Naive B cell (primary cell): ENCODE data around the gene RFTN1. TPM values are rescaled to one million over a fixed set of nuclear protein-coding genes. Genes with fewer than 3 reads are reported as not detected.

ENCODE experiments used
- ATAC-seq, 2 donors: fragments of 150-1000 bp; cut with Tn5 transposase; 2 replicates each; pipeline ENCODE4 v1.10.0; 2021; ENCODE audit warnings: low read depth in 2 of 2, mild to moderate bottlenecking in 2 of 2, moderate library complexity in 2 of 2
- DNase-seq: peaks from one replicate; pipeline ENCODE4 v3.0.0; 2022
- H3K27ac Mint-ChIP-seq, 6 donors: one replicate each; pipeline ENCODE4 v1.8.0; 2020 to 2022; ENCODE audit warnings: mild to moderate bottlenecking in 6 of 6, mixed read lengths in 6 of 6, moderate library complexity in 5 of 6, inconsistent platforms in 2 of 6
- H3K27me3 Mint-ChIP-seq, 3 donors: one replicate each; pipeline ENCODE4 v1.8.0; 2021 to 2022; ENCODE audit warnings: mixed read lengths in 3 of 3, mild to moderate bottlenecking in 1 of 3
- H3K36me3 Mint-ChIP-seq, 2 donors: one replicate each; pipeline ENCODE4 v1.8.0; 2020 to 2022; ENCODE audit warnings: mixed read lengths in 2 of 2, inconsistent platforms in 1 of 2, mild to moderate bottlenecking in 1 of 2
- H3K4me1 Mint-ChIP-seq, 3 donors: one replicate each; pipeline ENCODE4 v1.8.0; 2020 to 2022; ENCODE audit warnings: mixed read lengths in 3 of 3, inconsistent platforms in 1 of 3, mild to moderate bottlenecking in 1 of 3, moderate library complexity in 1 of 3
- H3K4me3 Mint-ChIP-seq, 8 donors: one replicate each; pipeline ENCODE4 v1.8.0; 2020 to 2022; ENCODE audit warnings: mild to moderate bottlenecking in 8 of 8, mixed read lengths in 8 of 8, moderate library complexity in 8 of 8, inconsistent platforms in 2 of 8
- H3K9me3 Mint-ChIP-seq, 7 donors: one replicate each; pipeline ENCODE4 v1.8.0; 2020 to 2022; ENCODE audit warnings: mixed read lengths in 7 of 7, mild to moderate bottlenecking in 5 of 7, inconsistent platforms in 2 of 7, moderate library complexity in 1 of 7
- polyA plus RNA-seq, 6 donors: library from polyadenylated mRNA; unstranded; fragments of 300-500 nt; fragmentation: Illumina TruSeq; gene quantifications; one replicate each; pipeline ENCODE4 v1.2.3, GENCODE V29; 2021; ENCODE audit warnings: low read depth in 6 of 6

RFTN1 gene
- polyA plus RNA-seq, 6 donors from 2014 or later, result 63.0 to 147 (median 106) TPM

DNA sequence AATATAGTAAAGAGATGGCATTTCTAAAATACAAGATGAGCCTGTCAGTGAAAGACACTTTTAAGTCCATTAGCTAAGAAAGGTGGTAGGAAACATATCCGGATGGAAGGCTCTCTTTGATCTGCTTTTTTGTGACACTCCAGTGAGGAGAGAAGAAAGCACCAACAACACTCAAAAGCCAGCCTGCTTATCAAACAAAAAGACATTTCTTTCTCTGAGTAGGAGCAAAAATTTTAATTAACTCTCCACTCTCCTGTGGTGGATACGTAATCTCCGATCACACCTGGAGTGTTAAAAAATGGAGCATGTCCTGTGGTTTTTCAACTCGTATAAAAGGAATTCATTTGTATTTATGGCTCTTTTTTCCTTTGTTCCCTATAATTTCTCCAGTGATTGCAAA is 183.1 kb downstream of the RFTN1 start:
- no peak for ATAC-seq
- H3K27ac Mint-ChIP-seq, result peak overlapping the region in 2 of 6 donors; percentile 19 to 49

DNA sequence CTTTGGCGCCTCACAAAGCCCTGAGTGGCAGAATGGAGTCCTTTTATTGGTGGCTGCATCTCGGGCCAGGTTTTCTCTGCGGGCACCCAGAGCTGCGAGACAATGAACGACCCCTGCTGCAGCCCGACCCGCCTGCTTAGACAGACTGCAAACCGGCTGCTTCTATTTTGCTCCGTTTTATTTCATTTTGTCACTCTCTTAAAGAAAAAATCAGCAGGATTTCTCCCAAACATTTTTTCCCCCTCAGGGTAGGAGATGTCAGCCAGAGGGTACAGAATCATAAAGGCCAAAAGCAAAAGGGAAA is 183.7 kb downstream of the RFTN1 start:
- peak overlapping the region in 1 of 6 donors; percentile 27 for H3K27ac Mint-ChIP-seq
- H3K9me3 Mint-ChIP-seq, result peaks cover 2 to 18% (median 13%) of the 10 kb centered on the region in 7 donors
- H3K27me3 Mint-ChIP-seq, result no peaks in the 10 kb centered on the region
- no peak for DNase-seq
- H3K4me3 Mint-ChIP-seq, result no peak overlapping the region
- peaks cover 25 to 31% of the 10 kb centered on the region in 2 donors for H3K36me3 Mint-ChIP-seq
- no peak for ATAC-seq
- H3K4me1 Mint-ChIP-seq, result peaks cover 0 to 6% (median 4%) of the 10 kb centered on the region in 3 donors

More for the DNA sequence above, 183.1 kb downstream of the RFTN1 start:
- H3K27me3 Mint-ChIP-seq, result no peaks in the 10 kb centered on the region
- H3K4me3 Mint-ChIP-seq, result no peak overlapping the region
- no peak for DNase-seq
- peaks cover 31 to 37% of the 10 kb centered on the region in 2 donors for H3K36me3 Mint-ChIP-seq
- peaks cover 2 to 18% (median 13%) of the 10 kb centered on the region in 7 donors for H3K9me3 Mint-ChIP-seq
- H3K4me1 Mint-ChIP-seq, result peaks cover 0 to 4% (median 4%) of the 10 kb centered on the region in 3 donors

DNA sequence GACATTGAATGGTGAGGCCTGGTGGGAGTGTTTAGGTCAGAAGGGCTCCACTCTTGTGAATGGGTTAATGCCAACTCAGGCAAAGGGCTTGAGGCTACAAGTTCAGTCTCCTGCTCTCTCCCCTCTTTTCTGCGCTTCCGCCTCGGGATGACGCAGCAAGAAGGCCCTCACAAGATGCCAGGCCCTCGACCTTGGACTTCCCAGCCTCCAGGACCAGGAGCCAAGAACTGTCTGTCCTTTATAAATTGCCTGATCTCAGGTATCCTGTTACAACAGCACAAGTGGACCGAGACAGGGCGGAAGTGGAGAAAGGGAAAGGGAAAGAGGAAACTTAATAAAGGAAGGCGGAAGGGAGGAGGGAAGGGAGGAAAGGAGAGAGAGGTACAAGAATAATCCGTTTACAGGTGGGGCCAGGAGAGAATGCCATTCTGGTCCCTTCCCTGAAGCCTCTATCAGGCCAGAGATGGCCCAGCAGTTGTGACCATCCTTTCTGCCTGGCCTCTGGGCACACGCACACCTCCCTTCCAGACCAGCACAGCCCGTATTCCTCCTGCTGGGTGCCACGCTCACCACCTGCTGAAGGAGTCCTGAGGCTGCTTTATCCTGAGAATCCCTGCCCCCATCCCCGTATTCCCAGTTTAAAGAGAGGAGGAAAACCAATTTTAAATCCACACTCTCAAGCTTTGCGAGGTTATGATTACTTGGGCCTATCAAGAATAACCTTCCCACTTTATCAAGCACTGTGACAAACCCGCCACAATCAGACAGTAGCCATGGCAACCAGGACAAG is 184.3 kb downstream of the RFTN1 start:
- H3K27me3 Mint-ChIP-seq, result no peaks in the 10 kb centered on the region
- H3K27ac Mint-ChIP-seq, result peak overlapping the region in 2 of 6 donors; percentile 27 to 62
- H3K4me1 Mint-ChIP-seq, result peaks cover 0 to 3% (median 0%) of the 10 kb centered on the region in 3 donors
- H3K9me3 Mint-ChIP-seq, result peaks cover 2 to 18% (median 13%) of the 10 kb centered on the region in 7 donors
- H3K4me3 Mint-ChIP-seq, result no peak overlapping the region
- DNase-seq (no peak), ATAC-seq (no peak)
- H3K36me3 Mint-ChIP-seq, result peaks cover 20 to 28% of the 10 kb centered on the region in 2 donors

- Mint-ChIP-seq H3K4me3 (no peak overlapping the region), H3K36me3 (peaks cover 20 to 28% of the 10 kb centered on the region in 2 donors), H3K4me1 (peaks cover 0 to 3% (median 0%) of the 10 kb centered on the region in 3 donors)
Measured at GRCh38 chr3:16328124-16328523, 185.4 kb downstream of the RFTN1 start.

DNA sequence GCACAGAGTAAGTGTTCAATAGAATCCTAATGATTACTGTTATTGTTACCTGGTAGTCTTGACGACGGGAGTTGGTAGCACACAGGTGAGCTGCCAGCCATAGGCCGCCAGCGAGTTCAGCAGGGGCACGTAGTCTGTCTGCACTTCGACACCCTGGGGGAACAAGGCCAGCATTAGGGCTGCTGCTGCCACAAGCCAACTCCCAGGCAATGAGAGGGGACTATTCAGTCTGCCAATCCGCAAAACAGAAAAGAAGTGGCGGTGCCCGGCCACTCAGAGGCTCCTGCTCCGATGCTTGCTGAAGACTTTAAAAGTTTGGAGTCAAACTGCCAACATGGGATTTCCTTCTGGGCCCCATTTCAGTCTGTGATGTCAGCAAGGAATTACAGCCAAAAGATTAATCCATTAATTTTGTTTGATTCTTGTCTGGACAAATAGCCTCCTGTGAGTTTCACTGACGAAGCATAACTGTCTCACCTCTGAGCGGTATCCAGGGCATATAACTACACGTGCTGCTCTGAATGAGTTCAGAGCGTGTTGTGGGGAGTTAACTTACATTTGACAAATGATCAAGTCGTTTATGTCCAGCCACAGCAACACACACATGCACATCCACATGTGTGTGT is 186.7 kb downstream of the RFTN1 start:
- Mint-ChIP-seq H3K27ac (peak overlapping the region in 2 of 6 donors; percentile 7 to 32), H3K9me3 (peaks cover 2 to 7% (median 5%) of the 10 kb centered on the region in 7 donors), H3K4me3 (no peak overlapping the region), H3K36me3 (peaks cover 9 to 15% of the 10 kb centered on the region in 2 donors), H3K4me1 (peaks cover 0 to 3% (median 0%) of the 10 kb centered on the region in 3 donors), H3K27me3 (no peaks in the 10 kb centered on the region)
- DNase-seq, result no peak
- ATAC-seq, result no peak

More at GRCh38 chr3:16328124-16328523, 185.4 kb downstream of the RFTN1 start:
- peak overlapping the region in 5 of 6 donors; percentile 29 to 91 (median 59) for H3K27ac Mint-ChIP-seq
- DNase-seq, result no peak
- ATAC-seq, result no peak
- H3K9me3 Mint-ChIP-seq, result peaks cover 2 to 18% (median 13%) of the 10 kb centered on the region in 7 donors
- no peaks in the 10 kb centered on the region for H3K27me3 Mint-ChIP-seq

- H3K36me3 Mint-ChIP-seq, result peaks cover 11 to 13% of the 10 kb centered on the region in 2 donors
- H3K4me1 Mint-ChIP-seq, result peaks cover 3 to 4% (median 3%) of the 10 kb centered on the region in 3 donors
- H3K27ac Mint-ChIP-seq, result no peak overlapping the region
- no peak for DNase-seq
- no peak overlapping the region for H3K4me3 Mint-ChIP-seq
- ATAC-seq, result no peak
- H3K9me3 Mint-ChIP-seq, result no peaks in the 10 kb centered on the region
- no peaks in the 10 kb centered on the region for H3K27me3 Mint-ChIP-seq
Measured at GRCh38 chr3:16325850-16326249, 187.6 kb downstream of the RFTN1 start.

DNA sequence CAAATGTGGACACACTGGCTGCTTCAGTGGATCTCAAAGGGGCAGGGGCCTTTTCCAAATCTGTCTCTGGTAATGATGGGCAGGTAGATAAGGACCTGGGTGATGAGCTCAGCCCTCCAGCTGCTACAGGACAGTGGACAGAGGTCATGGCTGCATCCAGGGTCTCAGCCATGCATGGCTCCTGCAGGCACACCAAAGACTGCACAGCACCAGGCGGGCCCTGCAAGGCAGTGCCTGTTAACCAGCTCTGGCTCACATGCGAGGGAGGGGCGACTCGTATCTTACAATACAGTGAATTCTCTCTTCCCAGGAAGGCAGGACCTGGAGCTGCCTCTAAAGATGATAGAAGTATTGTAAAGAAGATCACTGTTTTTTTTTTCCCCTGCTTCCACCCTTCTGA is 189.8 kb downstream of the RFTN1 start:
- Mint-ChIP-seq H3K36me3 (peaks cover 18 to 19% of the 10 kb centered on the region in 2 donors), H3K4me3 (no peak overlapping the region), H3K27me3 (no peaks in the 10 kb centered on the region), H3K9me3 (no peaks in the 10 kb centered on the region), H3K27ac (peak overlapping the region in 1 of 6 donors; percentile 23), H3K4me1 (peaks cover 5 to 11% (median 7%) of the 10 kb centered on the region in 3 donors)
- ATAC-seq, result no peak
- no peak for DNase-seq

- Mint-ChIP-seq H3K27ac (peak overlapping the region in 1 of 6 donors; percentile 28), H3K4me1 (peaks cover 5 to 11% (median 7%) of the 10 kb centered on the region in 3 donors), H3K36me3 (peaks cover 19 to 20% of the 10 kb centered on the region in 2 donors), H3K27me3 (no peaks in the 10 kb centered on the region), H3K4me3 (no peak overlapping the region), H3K9me3 (no peaks in the 10 kb centered on the region)
- no peak for DNase-seq
- no peak for ATAC-seq
Measured at GRCh38 chr3:16322189-16322588, 191.3 kb downstream of the RFTN1 start.

GRCh38 chr3:16320711-16321110 is 192.8 kb downstream of the RFTN1 start:
- peaks cover 6 to 11% (median 7%) of the 10 kb centered on the region in 3 donors for H3K4me1 Mint-ChIP-seq
- peak overlapping the region in 1 of 8 donors; percentile 48 for H3K4me3 Mint-ChIP-seq
- no peaks in the 10 kb centered on the region for H3K27me3 Mint-ChIP-seq
- H3K36me3 Mint-ChIP-seq, result peaks cover 23 to 26% of the 10 kb centered on the region in 2 donors
- peak overlapping the region in 5 of 6 donors; percentile 1 to 91 (median 31) for H3K27ac Mint-ChIP-seq
- H3K9me3 Mint-ChIP-seq, result no peaks in the 10 kb centered on the region
- ATAC-seq (no peak), DNase-seq (no peak)

- ATAC-seq, result no peak
- Mint-ChIP-seq H3K27me3 (no peaks in the 10 kb centered on the region), H3K9me3 (no peaks in the 10 kb centered on the region), H3K36me3 (peaks cover 26 to 28% of the 10 kb centered on the region in 2 donors), H3K4me3 (no peak overlapping the region), H3K27ac (peak overlapping the region in 2 of 6 donors; percentile 38 to 77), H3K4me1 (peaks cover 4 to 11% (median 10%) of the 10 kb centered on the region in 3 donors)
- DNase-seq, result no peak
Measured at GRCh38 chr3:16319723-16320122, 193.8 kb downstream of the RFTN1 start.

- no peaks in the 10 kb centered on the region for H3K9me3 Mint-ChIP-seq
- peaks cover 26 to 28% of the 10 kb centered on the region in 2 donors for H3K36me3 Mint-ChIP-seq
- H3K27me3 Mint-ChIP-seq, result no peaks in the 10 kb centered on the region
- no peak overlapping the region for H3K4me3 Mint-ChIP-seq
- DNase-seq (no peak), ATAC-seq (peak; percentile 39 to 46)
- H3K27ac Mint-ChIP-seq, result peak overlapping the region in 4 of 6 donors; percentile 38 to 77 (median 59)
- H3K4me1 Mint-ChIP-seq, result peaks cover 4 to 11% (median 10%) of the 10 kb centered on the region in 3 donors
Measured at GRCh38 chr3:16319307-16319706, 194.2 kb downstream of the RFTN1 start.

GRCh38 chr3:16318176-16318575 is 195.3 kb downstream of the RFTN1 start:
- peaks cover 26 to 28% of the 10 kb centered on the region in 2 donors for H3K36me3 Mint-ChIP-seq
- H3K27ac Mint-ChIP-seq, result peak overlapping the region in 1 of 6 donors; percentile 41
- no peak for DNase-seq
- ATAC-seq, result no peak
- no peaks in the 10 kb centered on the region for H3K27me3 Mint-ChIP-seq
- H3K9me3 Mint-ChIP-seq, result no peaks in the 10 kb centered on the region
- no peak overlapping the region for H3K4me3 Mint-ChIP-seq
- peaks cover 4 to 20% (median 11%) of the 10 kb centered on the region in 3 donors for H3K4me1 Mint-ChIP-seq

DNA sequence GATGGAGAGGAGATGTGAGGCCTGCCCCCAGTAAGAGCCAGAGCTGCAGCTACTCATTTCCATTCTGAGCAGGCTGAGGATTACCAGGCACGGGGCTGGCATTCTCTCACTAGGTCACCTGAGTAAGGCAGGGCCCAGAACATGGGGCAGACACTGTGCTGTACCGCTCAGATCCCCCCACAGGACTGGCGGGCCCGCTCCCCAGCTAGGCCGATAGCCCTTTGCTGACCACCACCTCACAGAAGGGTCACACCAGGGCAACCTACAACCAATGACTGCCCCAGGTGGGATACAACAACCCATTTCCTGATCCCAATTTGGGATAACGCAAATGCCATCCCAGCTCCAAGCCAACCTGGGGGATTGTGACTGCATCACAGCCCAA is 195.9 kb downstream of the RFTN1 start:
- Mint-ChIP-seq H3K36me3 (peaks cover 26 to 28% of the 10 kb centered on the region in 2 donors), H3K27me3 (no peaks in the 10 kb centered on the region), H3K27ac (peak overlapping the region in 1 of 6 donors; percentile 41), H3K4me3 (no peak overlapping the region), H3K4me1 (peaks cover 6 to 25% (median 12%) of the 10 kb centered on the region in 3 donors), H3K9me3 (no peaks in the 10 kb centered on the region)
- DNase-seq, result no peak
- no peak for ATAC-seq
